Measurements from ENCODE around the gene CHRM5. TPM values are rescaled to one million over a fixed set of nuclear protein-coding genes. Genes with fewer than 3 reads are reported as not detected.

CHRM5 gene
- total RNA-seq, 1 experiment from 2014 or later = not detected

- ChIA-PET POLR2A (ENCODE audit: unreplicated experiment) (no interaction called here), CTCF (no interaction called here)
- no peaks in the 10 kb centered on the region for H3K9me2 ChIP-seq (ENCODE audit: insufficient read depth)
- H4K20me1 ChIP-seq (ENCODE audit: insufficient read depth) = no peaks in the 10 kb centered on the region
- no peak overlapping the region for H3K4me3 ChIP-seq
- TF ChIP-seq CTCF (conservative IDR thresholded peaks at IDR 0.05) (no peak), EZH2 (IDR thresholded peaks at IDR 0.05; ENCODE audit: low read depth) (no peak)
- no peak overlapping the region for H3K4me2 ChIP-seq
- no peaks in the 10 kb centered on the region for H3K27me3 ChIP-seq (ENCODE audit: insufficient read depth, low read depth)
- intact Hi-C loops (cut with micrococcal nuclease; ENCODE audit: unreplicated experiment) = no loop called here
- no peaks in the 10 kb centered on the region for H3K36me3 ChIP-seq (ENCODE audit: low read depth)
- no peaks in the 10 kb centered on the region for H3K79me2 ChIP-seq (ENCODE audit: low read depth)
- no TSS peak for BruUV-seq (replicated peaks)
- no peak overlapping the region for H3K27ac ChIP-seq
- no peak for DNase-seq
- H3K9me3 ChIP-seq (ENCODE audit: insufficient read depth, low read depth) = no peaks in the 10 kb centered on the region
- no peaks in the 10 kb centered on the region for H3K4me1 ChIP-seq (replicated peaks; ENCODE audit: insufficient read depth)
- no peaks in the 10 kb centered on the region for H3F3A ChIP-seq (ENCODE audit: insufficient read depth, low read depth)
- H2AFZ ChIP-seq = no peak overlapping the region
Observed at GRCh38 chr15:33982516-33982915, 14.2 kb downstream of the CHRM5 start.

DNA sequence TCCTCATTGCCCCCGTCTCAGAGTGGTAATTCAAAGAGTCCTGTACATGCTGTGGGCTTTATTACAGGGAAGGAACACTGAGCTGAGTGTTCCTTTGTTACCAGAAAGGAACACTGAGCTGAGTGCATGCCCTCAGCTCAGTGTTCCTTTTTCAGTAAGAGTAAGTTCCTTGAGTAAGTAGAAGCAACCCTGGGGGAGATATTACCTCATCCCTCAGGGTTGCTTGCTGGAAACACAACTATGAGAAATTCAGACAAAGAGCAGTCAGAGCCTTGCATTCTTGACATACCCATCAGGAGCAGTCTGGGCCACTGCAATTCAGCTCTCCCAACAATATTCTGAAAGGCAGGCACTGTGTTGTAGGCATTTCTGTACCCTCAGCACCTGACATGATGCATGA, 17.0 kb downstream of the CHRM5 start:
- Histone ChIP-seq H3K27me3 (ENCODE audit: insufficient read depth, low read depth) (no peaks in the 10 kb centered on the region), H3K9me3 (ENCODE audit: insufficient read depth, low read depth) (no peaks in the 10 kb centered on the region), H3K27ac (no peak overlapping the region), H3K79me2 (ENCODE audit: low read depth) (no peaks in the 10 kb centered on the region), H3K9me2 (ENCODE audit: insufficient read depth) (no peaks in the 10 kb centered on the region), H3K36me3 (ENCODE audit: low read depth) (no peaks in the 10 kb centered on the region), H3K4me1 (replicated peaks; ENCODE audit: insufficient read depth) (no peaks in the 10 kb centered on the region; the same call in 1 of the 2 replicates), H3K4me3 (no peak overlapping the region), H3K4me2 (no peak overlapping the region), H2AFZ (no peak overlapping the region), H3F3A (ENCODE audit: insufficient read depth, low read depth) (no peaks in the 10 kb centered on the region), H4K20me1 (ENCODE audit: insufficient read depth) (no peaks in the 10 kb centered on the region)
- BruUV-seq (replicated peaks) = no TSS peak
- ChIA-PET POLR2A (ENCODE audit: unreplicated experiment) (interaction anchor here (0.6 to 0.8 kb wide), 2 partner anchors 17 to 264 kb away, joined by 3 to 5 read pairs; partner anchors contain the start of gene CHRM5), CTCF (interaction anchor here (1.2 kb wide), 1 partner anchor 248 kb away, joined by 4 read pairs; no protein-coding TSS in a partner anchor)
- intact Hi-C loops (cut with micrococcal nuclease; ENCODE audit: unreplicated experiment) = no loop called here
- TF ChIP-seq CTCF (conservative IDR thresholded peaks at IDR 0.05) (no peak), EZH2 (IDR thresholded peaks at IDR 0.05; ENCODE audit: low read depth) (no peak)
- DNase-seq = no peak

GRCh38 chr15:33985751-33986150, 17.5 kb downstream of the CHRM5 start:
- H3F3A ChIP-seq (ENCODE audit: insufficient read depth, low read depth) = no peaks in the 10 kb centered on the region
- H4K20me1 ChIP-seq (ENCODE audit: insufficient read depth) = no peaks in the 10 kb centered on the region
- H2AFZ ChIP-seq = no peak overlapping the region
- H3K9me3 ChIP-seq (ENCODE audit: insufficient read depth, low read depth) = no peaks in the 10 kb centered on the region
- no peak overlapping the region for H3K4me2 ChIP-seq
- no TSS peak for BruUV-seq (replicated peaks)
- no peaks in the 10 kb centered on the region for H3K79me2 ChIP-seq (ENCODE audit: low read depth)
- no peak for DNase-seq
- intact Hi-C loops (cut with micrococcal nuclease; ENCODE audit: unreplicated experiment) = no loop called here
- POLR2A ChIA-PET (ENCODE audit: unreplicated experiment) = interaction anchor here (0.6 to 0.8 kb wide), 2 partner anchors 17 to 265 kb away, joined by 3 to 5 read pairs; partner anchors contain the start of gene CHRM5
- H3K4me1 ChIP-seq (replicated peaks; ENCODE audit: insufficient read depth) = no peaks in the 10 kb centered on the region; the same call in 1 of the 2 replicates
- no peak overlapping the region for H3K4me3 ChIP-seq
- H3K36me3 ChIP-seq (ENCODE audit: low read depth) = no peaks in the 10 kb centered on the region
- H3K9me2 ChIP-seq (ENCODE audit: insufficient read depth) = no peaks in the 10 kb centered on the region
- CTCF ChIA-PET = interaction anchor here (1.2 kb wide), 1 partner anchor 248 kb away, joined by 4 read pairs; no protein-coding TSS in a partner anchor
- H3K27me3 ChIP-seq (ENCODE audit: insufficient read depth, low read depth) = no peaks in the 10 kb centered on the region
- TF ChIP-seq EZH2 (IDR thresholded peaks at IDR 0.05; ENCODE audit: low read depth) (no peak), CTCF (conservative IDR thresholded peaks at IDR 0.05) (no peak)
- no peak overlapping the region for H3K27ac ChIP-seq

Data from PC-9 (cell line).